ENCODE data around the gene CASP4. TPM values are rescaled to one million over a fixed set of nuclear protein-coding genes. Genes with fewer than 3 reads are reported as not detected.

CASP4 gene
- total and polyA plus RNA-seq, 4 experiments from 2014 or later: 97.9 to 115 (median 103) TPM

- H3K4me1 Mint-ChIP-seq: peaks cover 27 to 55% (median 39%) of the 10 kb centered on the region in 4 donors
These were observed 69.1 kb downstream of the CASP4 start for GRCh38 chr11:104899226-104899625.

GRCh38 chr11:104898685-104899013, 69.7 kb downstream of the CASP4 start:
- H3K4me3 Mint-ChIP-seq: peak overlapping the region; percentile 75 to 89 (median 84)
- POLR2A ChIA-PET (ENCODE audit: partially characterized antibody): interaction anchor here (1.1 to 1.9 kb wide), 7 partner anchors 9 to 194 kb away, joined by 3 to 21 read pairs (median 6); partner anchors contain the start of gene CASP4
- no peak overlapping the region for H3K4me3 ChIP-seq (ENCODE audit: low read length in 2 of 2)

More at GRCh38 chr11:104899226-104899625, 69.1 kb downstream of the CASP4 start:
- Histone ChIP-seq H3K27ac (ENCODE audit: low read depth, low read length) (no peak overlapping the region), H3K9me3 (ENCODE audit: control insufficient read depth in 1 of 2, low read length in 2 of 2) (no peaks in the 10 kb centered on the region), H3K4me3 (ENCODE audit: low read length in 2 of 2) (no peak overlapping the region), H3K4me1 (ENCODE audit: insufficient read depth, low read length) (peaks cover 34% of the 10 kb centered on the region), H3K36me3 (ENCODE audit: insufficient read depth, low read length) (no peaks in the 10 kb centered on the region), H3K27me3 (ENCODE audit: insufficient read depth, low read length) (no peaks in the 10 kb centered on the region)
- intact Hi-C loops (cut with micrococcal nuclease): no loop called here
- ChIA-PET CTCF (ENCODE audit: partially characterized antibody) (interaction anchor here (2.6 kb wide), 1 partner anchor 20 kb away, joined by 8 read pairs; no protein-coding TSS in a partner anchor), POLR2A (ENCODE audit: partially characterized antibody) (interaction anchor here (1.1 to 2.0 kb wide), 4 partner anchors 14 to 194 kb away, joined by 3 to 6 read pairs (median 5); partner anchors contain the start of gene CASP4)
- Mint-ChIP-seq H3K27ac (no peak overlapping the region), H3K27me3 (no peaks in the 10 kb centered on the region), H3K9me3 (peaks cover 0 to 4% (median 0%) of the 10 kb centered on the region in 8 donors), H3K4me3 (peak overlapping the region in 1 of 8 donors; percentile 21), H3K36me3 (peaks cover 10 to 30% of the 10 kb centered on the region in 2 donors)
- no peak for DNase-seq

DNA sequence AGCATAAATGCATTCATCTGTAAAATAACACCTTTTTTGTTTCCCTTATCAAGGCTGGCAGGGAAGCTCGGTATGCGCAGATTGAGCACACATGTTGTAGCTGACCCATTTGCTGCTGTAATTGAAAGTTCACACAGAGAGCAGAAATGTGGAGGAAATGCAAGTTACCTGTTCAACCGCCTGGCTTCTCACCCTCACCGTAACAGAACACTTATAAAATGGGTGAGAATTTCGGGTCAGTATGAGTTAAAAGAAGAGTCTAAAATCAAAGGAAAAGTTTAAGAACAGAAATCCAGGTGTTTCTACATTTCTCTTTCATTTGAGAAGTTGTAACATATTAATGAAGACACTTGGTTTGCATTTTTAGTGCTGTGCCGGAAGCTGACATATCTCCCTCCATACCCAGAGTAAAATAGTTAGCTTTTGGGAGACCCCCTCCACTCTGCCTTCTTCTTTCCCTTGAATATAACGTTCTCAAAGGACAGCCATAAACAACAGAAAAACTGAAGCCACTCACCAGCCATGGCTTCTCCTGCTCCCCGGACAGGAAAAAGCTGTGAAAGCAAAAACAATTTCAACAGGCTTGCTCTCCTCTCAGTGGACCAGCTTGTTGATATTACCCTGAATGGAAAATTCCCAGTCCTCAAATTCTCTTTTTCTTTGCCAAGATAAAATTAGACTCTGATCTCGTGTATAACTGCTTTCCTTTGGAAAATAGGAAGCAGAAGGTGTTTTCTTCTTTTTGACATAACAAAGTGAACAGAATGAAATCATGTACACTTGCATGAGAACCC, 70.3 kb downstream of the CASP4 start, which contains the start of gene CASP12:
CASP12 (minus strand) TSS at position 570 of the 794 bp plus-strand sequence.
- H3K4me3 Mint-ChIP-seq: peak within 1 kb of the TSS; percentile 75 to 89 (median 84)
- H3K27ac Mint-ChIP-seq: peak within 1 kb of the TSS; percentile 67 to 96 (median 91)
- Histone ChIP-seq H3K27ac (ENCODE audit: low read depth, low read length) (peak within 1 kb of the TSS; percentile 24), H3K4me1 (ENCODE audit: insufficient read depth, low read length) (peaks cover 34% of the 10 kb centered on the region), H3K27me3 (ENCODE audit: insufficient read depth, low read length) (no peaks in the 10 kb centered on the region), H3K36me3 (ENCODE audit: insufficient read depth, low read length) (no peaks in the 10 kb centered on the region), H3K4me3 (ENCODE audit: low read length in 2 of 2) (peak within 1 kb of the TSS; percentile 5 to 8), H3K9me3 (ENCODE audit: control insufficient read depth in 1 of 2, low read length in 2 of 2) (no peaks in the 10 kb centered on the region)
- intact Hi-C loops (cut with micrococcal nuclease): loop anchor here (1.0 kb wide), 1 partner anchor 18 kb away; no protein-coding TSS in a partner anchor
- ChIA-PET CTCF (ENCODE audit: partially characterized antibody) (interaction anchor here (0.5 to 2.6 kb wide), 8 partner anchors 10 to 289 kb away, joined by 3 to 8 read pairs (median 3); no protein-coding TSS in a partner anchor), POLR2A (ENCODE audit: partially characterized antibody) (interaction anchor here (0.8 to 1.9 kb wide), 15 partner anchors 9 to 289 kb away, joined by 3 to 21 read pairs (median 3); partner anchors contain the start of gene CASP4)
- H3K27me3 Mint-ChIP-seq: no peaks in the 10 kb centered on the region
- H3K9me3 Mint-ChIP-seq: peaks cover 0 to 4% (median 0%) of the 10 kb centered on the region in 8 donors
- peaks cover 6 to 19% of the 10 kb centered on the region in 2 donors for H3K36me3 Mint-ChIP-seq
- H3K4me1 Mint-ChIP-seq: peaks cover 27 to 50% (median 39%) of the 10 kb centered on the region in 4 donors
- peak in 3 of 5 donors; percentile 18 to 37 (median 30) for DNase-seq

More at GRCh38 chr11:104898685-104899013, 69.7 kb downstream of the CASP4 start:
- H3K27ac Mint-ChIP-seq: peak overlapping the region in 6 of 7 donors; percentile 71 to 96 (median 92)
- H3K36me3 ChIP-seq (ENCODE audit: insufficient read depth, low read length): no peaks in the 10 kb centered on the region
- no peaks in the 10 kb centered on the region for H3K27me3 ChIP-seq (ENCODE audit: insufficient read depth, low read length)
- H3K4me1 ChIP-seq (ENCODE audit: insufficient read depth, low read length): peaks cover 34% of the 10 kb centered on the region
- intact Hi-C loops (cut with micrococcal nuclease): loop anchor here (1.0 kb wide), 1 partner anchor 18 kb away; no protein-coding TSS in a partner anchor
- H3K9me3 Mint-ChIP-seq: peaks cover 0 to 4% (median 0%) of the 10 kb centered on the region in 8 donors
- CTCF ChIA-PET (ENCODE audit: partially characterized antibody): interaction anchor here (1.0 to 2.6 kb wide), 3 partner anchors 10 to 48 kb away, joined by 4 to 8 read pairs (median 5); no protein-coding TSS in a partner anchor
- no peak for DNase-seq
- no peaks in the 10 kb centered on the region for H3K9me3 ChIP-seq (ENCODE audit: control insufficient read depth in 1 of 2, low read length in 2 of 2)
- H3K27me3 Mint-ChIP-seq: no peaks in the 10 kb centered on the region
- peaks cover 27 to 53% (median 39%) of the 10 kb centered on the region in 4 donors for H3K4me1 Mint-ChIP-seq
- H3K27ac ChIP-seq (ENCODE audit: low read depth, low read length): peak overlapping the region; percentile 24
- H3K36me3 Mint-ChIP-seq: peaks cover 8 to 24% of the 10 kb centered on the region in 2 donors

DNA sequence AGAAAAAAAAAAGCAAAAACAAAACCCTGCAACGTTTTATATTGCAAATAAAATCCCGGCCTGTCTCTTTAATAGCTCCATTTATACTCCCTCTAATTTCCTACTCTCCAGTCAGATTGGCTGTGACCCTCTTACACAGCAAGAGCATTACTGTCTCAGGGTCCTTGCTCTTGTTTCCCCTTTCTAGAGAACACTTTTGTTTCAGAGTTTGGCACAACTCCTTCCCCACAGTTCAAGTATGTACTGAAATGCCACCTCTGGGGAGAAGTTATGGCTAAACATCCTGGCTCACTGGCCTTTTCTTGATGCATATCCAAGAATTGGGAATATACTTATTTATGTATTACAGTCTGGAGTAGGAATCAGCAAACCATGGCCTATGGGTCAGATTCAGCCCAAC, 72.7 kb downstream of the CASP4 start:
- Histone ChIP-seq H3K27me3 (ENCODE audit: insufficient read depth, low read length) (no peaks in the 10 kb centered on the region), H3K9me3 (ENCODE audit: control insufficient read depth in 1 of 2, low read length in 2 of 2) (no peaks in the 10 kb centered on the region), H3K4me1 (ENCODE audit: insufficient read depth, low read length) (peaks cover 22% of the 10 kb centered on the region), H3K27ac (ENCODE audit: low read depth, low read length) (no peak overlapping the region), H3K36me3 (ENCODE audit: insufficient read depth, low read length) (no peaks in the 10 kb centered on the region), H3K4me3 (ENCODE audit: low read length in 2 of 2) (no peak overlapping the region)
- ChIA-PET CTCF (ENCODE audit: partially characterized antibody) (no interaction called here), POLR2A (ENCODE audit: partially characterized antibody) (no interaction called here)
- Mint-ChIP-seq H3K9me3 (no peaks in the 10 kb centered on the region), H3K27me3 (no peaks in the 10 kb centered on the region), H3K36me3 (no peaks in the 10 kb centered on the region), H3K4me1 (peaks cover 15 to 36% (median 26%) of the 10 kb centered on the region in 4 donors), H3K4me3 (no peak overlapping the region), H3K27ac (no peak overlapping the region)
- no peak for DNase-seq
- intact Hi-C loops (cut with micrococcal nuclease): no loop called here

DNA sequence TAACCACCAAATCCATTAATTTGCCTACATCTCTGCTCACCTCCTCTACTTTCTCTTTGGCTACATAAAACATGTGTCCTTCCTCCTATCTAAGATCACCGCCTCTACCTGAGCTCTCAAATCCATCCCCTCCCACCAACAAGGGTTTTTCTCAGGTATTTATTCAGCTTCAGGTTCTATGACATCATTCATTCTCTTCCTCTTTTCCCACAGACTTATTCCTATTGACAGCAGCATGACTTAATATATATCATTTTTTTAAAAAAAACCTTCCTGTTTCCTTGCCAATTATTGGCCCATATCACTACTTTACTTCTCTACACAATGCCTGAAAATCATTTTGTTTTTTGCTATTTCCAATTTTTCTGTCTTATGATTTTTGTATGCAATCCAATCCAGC, 74.5 kb downstream of the CASP4 start:
- ChIA-PET CTCF (ENCODE audit: partially characterized antibody) (no interaction called here), POLR2A (ENCODE audit: partially characterized antibody) (no interaction called here)
- Mint-ChIP-seq H3K4me3 (no peak overlapping the region), H3K27me3 (no peaks in the 10 kb centered on the region), H3K27ac (peak overlapping the region in 2 of 7 donors; percentile 38 to 49), H3K4me1 (peaks cover 14 to 25% (median 20%) of the 10 kb centered on the region in 4 donors), H3K9me3 (no peaks in the 10 kb centered on the region), H3K36me3 (no peaks in the 10 kb centered on the region)
- intact Hi-C loops (cut with micrococcal nuclease): no loop called here
- no peak for DNase-seq
- Histone ChIP-seq H3K9me3 (ENCODE audit: control insufficient read depth in 1 of 2, low read length in 2 of 2) (no peaks in the 10 kb centered on the region), H3K4me1 (ENCODE audit: insufficient read depth, low read length) (peaks cover 17% of the 10 kb centered on the region), H3K27ac (ENCODE audit: low read depth, low read length) (no peak overlapping the region), H3K27me3 (ENCODE audit: insufficient read depth, low read length) (no peaks in the 10 kb centered on the region), H3K36me3 (ENCODE audit: insufficient read depth, low read length) (no peaks in the 10 kb centered on the region), H3K4me3 (ENCODE audit: low read length in 2 of 2) (no peak overlapping the region)

Other genes with a start within 250 kb of the CASP4 start
- gene CASP12, start 70.1 kb downstream of the CASP4 start, total RNA-seq: not detected
- gene CASP12, start 70.1 kb downstream of the CASP4 start, polyA plus RNA-seq: under 1 TPM in 1 of 2 donors, not detected in 1; 0.28 TPM
- not detected for gene CASP5, start 54.6 kb upstream of the CASP4 start, total RNA-seq
- not detected for gene CASP5, start 54.6 kb upstream of the CASP4 start, polyA plus RNA-seq
- gene CASP1, start 66.6 kb upstream of the CASP4 start, total RNA-seq: 10 to 100 TPM; 74.8 to 96.8 TPM
- 100 to 1,000 TPM; 126 to 195 TPM for gene CASP1, start 66.6 kb upstream of the CASP4 start, polyA plus RNA-seq
- 10 to 100 TPM; 56.1 to 59.0 TPM for gene CARD16, start 76.8 kb upstream of the CASP4 start, total RNA-seq
- 100 to 1,000 TPM; 190 to 219 TPM for gene CARD16, start 76.8 kb upstream of the CASP4 start, polyA plus RNA-seq
- not detected for gene CARD18, start 171.2 kb upstream of the CASP4 start, total RNA-seq
- not detected for gene CARD18, start 171.2 kb upstream of the CASP4 start, polyA plus RNA-seq

Measured in CD4-positive, alpha-beta memory T cell (primary cell).